CD4-positive, alpha-beta memory T cell (primary cell): ENCODE results near the gene IFNL4. TPM values are rescaled to one million over a fixed set of nuclear protein-coding genes. Genes with fewer than 3 reads are reported as not detected.
A peak's percentile ranks its signal among the peaks of the same experiment; 100 is the strongest.
"Not testable (repeated sequence)": the region's sequence is repeated elsewhere in the genome, so short reads cannot be mapped to it uniquely, and the experiment has no call there.

Source experiments
- CTCF ChIA-PET: fragments of 350-600 bp; sonication (Branson Sonifier 250); formaldehyde crosslinking; loops from one replicate; lab custom pipeline; 2021; ENCODE audit warnings: inconsistent platforms; ENCODE audit not compliant: partially characterized antibody; lab: Charles Lee
- POLR2A ChIA-PET: fragments of 350-600 bp; sonication (Branson Sonifier 250); formaldehyde crosslinking; loops from one replicate; lab custom pipeline; 2021; ENCODE audit not compliant: partially characterized antibody; lab: Charles Lee
- DNase-seq, 5 donors: peaks; one replicate each; pipeline versions ENCODE4 v3.0.0 to v3.0.0-alpha.2; 2020 to 2022; ENCODE audit warnings: mixed read lengths in 1 of 5
- H3K27ac ChIP-seq: one replicate; pipeline ENCODE4 v1.7.0; 2013; ENCODE audit warnings: low read depth, low read length
- H3K27me3 ChIP-seq: 2 replicates; pipeline ENCODE4 v1.7.0; 2013; ENCODE audit warnings: mild to moderate bottlenecking, low read length, moderate library complexity; ENCODE audit not compliant: insufficient read depth
- H3K36me3 ChIP-seq: 2 replicates; pipeline ENCODE4 v1.7.0; 2013; ENCODE audit warnings: mild to moderate bottlenecking, low read length, moderate library complexity; ENCODE audit not compliant: insufficient read depth
- H3K4me1 ChIP-seq: 2 replicates; pipeline ENCODE4 v1.7.0; 2013; ENCODE audit warnings: mild to moderate bottlenecking, low read length, moderate library complexity; ENCODE audit not compliant: insufficient read depth
- H3K4me3 ChIP-seq, 2 donors: one replicate each; pipeline ENCODE4 v1.7.0; 2013; ENCODE audit warnings: low read length in 2 of 2, mild to moderate bottlenecking in 1 of 2
- H3K9me3 ChIP-seq, 2 donors: one replicate each; pipeline ENCODE4 v1.7.0; 2013; ENCODE audit warnings: low read length in 2 of 2, control low read depth in 1 of 2; ENCODE audit not compliant: control insufficient read depth in 1 of 2
- H3K27ac Mint-ChIP-seq, 7 donors: one replicate each; pipeline ENCODE4 v1.8.0; 2020 to 2021; ENCODE audit warnings: mixed read lengths in 7 of 7, mild to moderate bottlenecking in 6 of 7, inconsistent platforms in 3 of 7, moderate library complexity in 3 of 7
- H3K27me3 Mint-ChIP-seq, 2 donors: one replicate each; pipeline ENCODE4 v1.8.0; 2020 to 2021; ENCODE audit warnings: mixed read lengths in 2 of 2
- H3K36me3 Mint-ChIP-seq, 2 donors: one replicate each; pipeline ENCODE4 v1.8.0; 2020 to 2021; ENCODE audit warnings: mixed read lengths in 2 of 2, inconsistent platforms in 1 of 2, mild to moderate bottlenecking in 1 of 2
- H3K4me1 Mint-ChIP-seq, 4 donors: one replicate each; pipeline ENCODE4 v1.8.0; 2020 to 2021; ENCODE audit warnings: mixed read lengths in 4 of 4, mild to moderate bottlenecking in 1 of 4
- H3K4me3 Mint-ChIP-seq, 8 donors: one replicate each; pipeline ENCODE4 v1.8.0; 2020 to 2021; ENCODE audit warnings: mixed read lengths in 8 of 8, mild to moderate bottlenecking in 7 of 8, moderate library complexity in 6 of 8, inconsistent platforms in 3 of 8
- H3K9me3 Mint-ChIP-seq, 8 donors: one replicate each; pipeline ENCODE4 v1.8.0; 2020 to 2021; ENCODE audit warnings: mixed read lengths in 8 of 8, mild to moderate bottlenecking in 5 of 8, inconsistent platforms in 3 of 8, moderate library complexity in 1 of 8
- intact Hi-C: fragments of 100-400 bp; cut with micrococcal nuclease; formaldehyde crosslinking; loops from one replicate; pipeline ENCODE4 v1.15.1; 2023
- polyA plus RNA-seq, 2 donors: library from polyadenylated mRNA; unstranded; fragments of 300-500 nt; fragmentation: Illumina TruSeq; gene quantifications; one replicate each; pipeline ENCODE4 v1.2.3, GENCODE V29; 2021
- total RNA-seq, 2 experiments: library from RNA; stranded (reverse); gene quantifications; one replicate each; pipeline ENCODE4 v1.2.3, GENCODE V29; 2021

Gene IFNL4
- total and polyA plus RNA-seq, 4 experiments from 2014 or later, result not detected

- H3K27me3 ChIP-seq, result no peaks in the 10 kb centered on the region
- H3K4me3 ChIP-seq, result no peak overlapping the region
- H3K27me3 Mint-ChIP-seq, result peaks cover 1 to 4% of the 10 kb centered on the region in 2 donors
- CTCF ChIA-PET, result no interaction called here
- peaks cover 0 to 4% (median 3%) of the 10 kb centered on the region in 4 donors for H3K4me1 Mint-ChIP-seq
- H3K4me3 Mint-ChIP-seq, result peak overlapping the region; percentile 36 to 73 (median 56)
- H3K4me1 ChIP-seq, result no peaks in the 10 kb centered on the region
- no peak overlapping the region for H3K27ac ChIP-seq
- no peaks in the 10 kb centered on the region for H3K9me3 ChIP-seq
- DNase-seq, result peak in 3 of 5 donors; percentile 22 to 56 (median 30)
- POLR2A ChIA-PET, result interaction anchor here (0.8 to 1.0 kb wide), 2 partner anchors 120 to 144 kb away, joined by 3 read pairs; partner anchors contain the start of genes MED29 and PAF1
- intact Hi-C loops, result no loop called here
- no peaks in the 10 kb centered on the region for H3K36me3 ChIP-seq
- H3K36me3 Mint-ChIP-seq, result no peaks in the 10 kb centered on the region
- no peak overlapping the region for H3K27ac Mint-ChIP-seq
- H3K9me3 Mint-ChIP-seq, result no peaks in the 10 kb centered on the region
Observed at GRCh38 chr19:39246951-39247669, 1.5 kb downstream of the IFNL4 start.

DNA sequence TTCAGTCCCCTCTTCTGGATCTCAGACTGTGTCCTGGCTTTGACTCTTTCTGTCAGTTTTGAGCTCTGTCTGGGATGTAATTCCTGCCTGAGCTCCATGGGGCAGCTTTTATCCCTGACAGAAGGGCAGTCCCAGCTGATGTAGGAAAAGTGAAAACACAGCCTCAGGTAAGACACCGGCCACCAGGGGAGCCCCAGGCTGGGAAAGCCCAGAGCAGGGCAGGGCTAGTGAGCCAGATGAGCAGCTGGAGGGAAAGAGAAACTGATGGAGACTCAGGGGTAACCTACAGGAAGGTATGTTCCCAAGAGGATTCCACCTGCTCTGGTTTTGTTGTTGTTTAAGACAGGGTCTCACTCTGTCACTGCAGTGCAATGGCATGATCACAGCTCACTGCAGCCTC is 3.5 kb downstream of the IFNL4 start:
- CTCF ChIA-PET, H3K27ac Mint-ChIP-seq, H3K4me1 Mint-ChIP-seq, DNase-seq, H3K4me3 ChIP-seq, H3K27me3 ChIP-seq, H3K4me1 ChIP-seq, H3K27me3 Mint-ChIP-seq, H3K27ac ChIP-seq, H3K4me3 Mint-ChIP-seq, POLR2A ChIA-PET, H3K9me3 ChIP-seq, H3K36me3 Mint-ChIP-seq, H3K36me3 ChIP-seq, intact Hi-C loops, H3K9me3 Mint-ChIP-seq: not testable (repeated sequence)

DNA sequence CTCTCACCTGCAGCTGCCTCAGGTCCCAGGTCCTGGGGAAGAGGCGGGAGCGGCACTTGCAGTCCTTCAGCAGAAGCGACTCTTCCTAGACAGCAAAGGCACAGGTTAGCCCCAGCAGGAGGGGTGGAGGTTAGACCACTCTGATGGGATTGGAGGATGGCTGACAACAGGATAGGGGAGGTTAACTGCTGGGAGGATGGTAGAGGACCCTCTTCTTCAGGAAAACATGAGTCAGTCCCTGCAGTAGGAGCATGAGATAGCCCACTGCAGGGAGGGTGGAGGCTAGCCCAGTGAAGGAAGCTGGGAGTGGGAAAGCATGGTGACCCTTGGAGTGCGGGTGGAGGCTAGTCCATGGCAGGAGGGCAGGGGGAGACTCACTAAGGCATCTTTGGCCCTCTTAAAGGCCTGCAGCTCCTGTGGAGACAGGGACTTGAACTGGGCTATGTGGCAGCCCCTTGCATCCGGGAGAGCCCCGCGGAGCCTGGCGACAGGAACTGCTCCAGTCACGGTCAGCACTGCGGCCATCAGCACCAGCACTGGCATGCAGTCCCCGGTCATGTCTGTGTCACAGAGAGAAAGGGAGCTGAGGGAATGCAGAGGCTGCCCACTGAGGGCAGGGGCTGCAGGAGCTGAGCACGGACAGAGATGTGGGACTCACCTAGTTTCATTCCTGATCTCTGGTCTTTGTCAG is 4.1 kb downstream of the IFNL4 start, which contains the start of gene IFNL3:
IFNL3 (minus strand) TSS at position 597 of the 691 bp plus-strand sequence; CDS start at position 558, 39 bp downstream.
- H3K4me1 ChIP-seq, H3K27me3 ChIP-seq, H3K9me3 Mint-ChIP-seq, H3K27me3 Mint-ChIP-seq, H3K4me3 Mint-ChIP-seq, H3K36me3 ChIP-seq, DNase-seq, POLR2A ChIA-PET, H3K27ac ChIP-seq, intact Hi-C loops, H3K4me3 ChIP-seq, H3K4me1 Mint-ChIP-seq, H3K9me3 ChIP-seq, CTCF ChIA-PET, H3K36me3 Mint-ChIP-seq: not testable (repeated sequence)
- H3K27ac Mint-ChIP-seq, result peak within 1 kb of the TSS in 1 of 7 donors; percentile 71

GRCh38 chr19:39243741-39244140 is 4.9 kb downstream of the IFNL4 start:
- H3K4me3 Mint-ChIP-seq, H3K27ac Mint-ChIP-seq, H3K4me1 ChIP-seq, intact Hi-C loops, H3K9me3 ChIP-seq, CTCF ChIA-PET, POLR2A ChIA-PET, H3K27ac ChIP-seq, H3K4me3 ChIP-seq, H3K27me3 ChIP-seq, DNase-seq, H3K27me3 Mint-ChIP-seq, H3K9me3 Mint-ChIP-seq, H3K4me1 Mint-ChIP-seq, H3K36me3 Mint-ChIP-seq, H3K36me3 ChIP-seq: not testable (repeated sequence)

DNA sequence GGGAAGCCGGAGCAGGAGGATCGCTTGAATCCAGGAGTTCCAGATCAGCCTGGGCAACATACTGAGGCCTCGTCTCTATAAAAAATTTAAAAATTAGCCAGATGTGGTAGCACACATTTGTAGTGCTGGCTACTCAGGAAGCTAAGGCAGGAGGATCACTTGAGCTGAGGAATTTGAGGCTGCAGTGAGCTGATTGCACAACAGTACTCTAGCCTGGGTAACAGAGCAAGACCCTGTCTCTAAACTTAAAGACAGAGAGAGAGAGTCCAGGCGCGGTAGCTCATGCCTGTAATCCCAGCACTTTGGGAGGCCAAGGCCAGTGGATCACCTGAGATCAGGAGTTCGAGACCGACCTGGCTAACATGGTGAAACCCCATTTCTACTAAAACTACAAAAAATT is 8.2 kb downstream of the IFNL4 start:
- H3K4me1 Mint-ChIP-seq, result peaks cover 8 to 32% (median 18%) of the 10 kb centered on the region in 4 donors
- CTCF ChIA-PET, result no interaction called here
- no peaks in the 10 kb centered on the region for H3K27me3 ChIP-seq
- no peak overlapping the region for H3K27ac ChIP-seq
- H3K4me3 ChIP-seq, result no peak overlapping the region
- H3K27me3 Mint-ChIP-seq, result no peaks in the 10 kb centered on the region
- POLR2A ChIA-PET, result no interaction called here
- no peak for DNase-seq
- H3K9me3 ChIP-seq, result no peaks in the 10 kb centered on the region
- no peaks in the 10 kb centered on the region for H3K36me3 ChIP-seq
- no peaks in the 10 kb centered on the region for H3K36me3 Mint-ChIP-seq
- no peak overlapping the region for H3K4me3 Mint-ChIP-seq
- H3K9me3 Mint-ChIP-seq, result peaks cover 0 to 1% (median 0%) of the 10 kb centered on the region in 8 donors
- intact Hi-C loops, result no loop called here
- peaks cover 25% of the 10 kb centered on the region for H3K4me1 ChIP-seq
- H3K27ac Mint-ChIP-seq, result no peak overlapping the region

GRCh38 chr19:39238944-39239343 is 9.7 kb downstream of the IFNL4 start:
- Mint-ChIP-seq H3K9me3 (peaks cover 0 to 1% (median 0%) of the 10 kb centered on the region in 8 donors), H3K36me3 (no peaks in the 10 kb centered on the region), H3K4me3 (no peak overlapping the region), H3K27ac (no peak overlapping the region), H3K27me3 (no peaks in the 10 kb centered on the region), H3K4me1 (peaks cover 8 to 32% (median 18%) of the 10 kb centered on the region in 4 donors)
- H3K27ac ChIP-seq, result no peak overlapping the region
- H3K36me3 ChIP-seq, result no peaks in the 10 kb centered on the region
- peaks cover 25% of the 10 kb centered on the region for H3K4me1 ChIP-seq
- no peak for DNase-seq
- ChIA-PET POLR2A (no interaction called here), CTCF (interaction anchor here (0.6 to 2.1 kb wide), 2 partner anchors 84 to 89 kb away, joined by 3 to 6 read pairs; no protein-coding TSS in a partner anchor)
- H3K9me3 ChIP-seq, result no peaks in the 10 kb centered on the region
- H3K4me3 ChIP-seq, result no peak overlapping the region
- no peaks in the 10 kb centered on the region for H3K27me3 ChIP-seq
- intact Hi-C loops, result no loop called here

- H3K27ac ChIP-seq, result no peak overlapping the region
- no peaks in the 10 kb centered on the region for H3K36me3 ChIP-seq
- no peaks in the 10 kb centered on the region for H3K27me3 Mint-ChIP-seq
- peaks cover 0 to 1% (median 0%) of the 10 kb centered on the region in 8 donors for H3K9me3 Mint-ChIP-seq
- no peaks in the 10 kb centered on the region for H3K9me3 ChIP-seq
- ChIA-PET CTCF (interaction anchor here (0.6 to 2.1 kb wide), 3 partner anchors 85 to 91 kb away, joined by 3 to 6 read pairs (median 3); no protein-coding TSS in a partner anchor), POLR2A (interaction anchor here (0.8 to 1.4 kb wide), 5 partner anchors 60 to 104 kb away, joined by 3 to 4 read pairs (median 3); partner anchors contain the start of gene SAMD4B)
- peak overlapping the region; percentile 38 to 87 (median 80) for H3K27ac Mint-ChIP-seq
- peaks cover 8 to 32% (median 18%) of the 10 kb centered on the region in 4 donors for H3K4me1 Mint-ChIP-seq
- H3K4me3 Mint-ChIP-seq, result peak overlapping the region in 7 of 8 donors; percentile 67 to 77 (median 75)
- no peaks in the 10 kb centered on the region for H3K27me3 ChIP-seq
- DNase-seq, result no peak
- no peaks in the 10 kb centered on the region for H3K36me3 Mint-ChIP-seq
- intact Hi-C loops, result no loop called here
- H3K4me3 ChIP-seq, result no peak overlapping the region
- peaks cover 25% of the 10 kb centered on the region for H3K4me1 ChIP-seq
Observed at GRCh38 chr19:39238209-39238608, 10.4 kb downstream of the IFNL4 start.
